MM.1S (cell line): ENCODE measurements around the gene TNFRSF1A.

Experiments used
- EZH2 ChIP-seq: fragments of 300-600 bp; sonication (generic); optimal IDR thresholded peaks from 2 replicates; pipeline ENCODE3; 2017; ENCODE audit warnings: low read depth, mild to moderate bottlenecking, antibody characterized with exemption, low read length, mixed read lengths
- TF ChIP-seq, protein P1 (sequence below): fragments of 300-600 bp; sonication (generic); IDR thresholded peaks from 2 replicates; pipeline ENCODE4 v1.5.1; 2016; ENCODE audit warnings: antibody characterized with exemption, low read length, mixed read lengths

GRCh38 chr12:6327229-6328041 is 14.4 kb downstream of the TNFRSF1A start:
- TF ChIP-seq, protein P1, sequence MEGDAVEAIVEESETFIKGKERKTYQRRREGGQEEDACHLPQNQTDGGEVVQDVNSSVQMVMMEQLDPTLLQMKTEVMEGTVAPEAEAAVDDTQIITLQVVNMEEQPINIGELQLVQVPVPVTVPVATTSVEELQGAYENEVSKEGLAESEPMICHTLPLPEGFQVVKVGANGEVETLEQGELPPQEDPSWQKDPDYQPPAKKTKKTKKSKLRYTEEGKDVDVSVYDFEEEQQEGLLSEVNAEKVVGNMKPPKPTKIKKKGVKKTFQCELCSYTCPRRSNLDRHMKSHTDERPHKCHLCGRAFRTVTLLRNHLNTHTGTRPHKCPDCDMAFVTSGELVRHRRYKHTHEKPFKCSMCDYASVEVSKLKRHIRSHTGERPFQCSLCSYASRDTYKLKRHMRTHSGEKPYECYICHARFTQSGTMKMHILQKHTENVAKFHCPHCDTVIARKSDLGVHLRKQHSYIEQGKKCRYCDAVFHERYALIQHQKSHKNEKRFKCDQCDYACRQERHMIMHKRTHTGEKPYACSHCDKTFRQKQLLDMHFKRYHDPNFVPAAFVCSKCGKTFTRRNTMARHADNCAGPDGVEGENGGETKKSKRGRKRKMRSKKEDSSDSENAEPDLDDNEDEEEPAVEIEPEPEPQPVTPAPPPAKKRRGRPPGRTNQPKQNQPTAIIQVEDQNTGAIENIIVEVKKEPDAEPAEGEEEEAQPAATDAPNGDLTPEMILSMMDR: no peak
- TF ChIP-seq EZH2: no peak
